ENCODE measurements around the gene SLC6A6.

Gene SLC6A6

DNA sequence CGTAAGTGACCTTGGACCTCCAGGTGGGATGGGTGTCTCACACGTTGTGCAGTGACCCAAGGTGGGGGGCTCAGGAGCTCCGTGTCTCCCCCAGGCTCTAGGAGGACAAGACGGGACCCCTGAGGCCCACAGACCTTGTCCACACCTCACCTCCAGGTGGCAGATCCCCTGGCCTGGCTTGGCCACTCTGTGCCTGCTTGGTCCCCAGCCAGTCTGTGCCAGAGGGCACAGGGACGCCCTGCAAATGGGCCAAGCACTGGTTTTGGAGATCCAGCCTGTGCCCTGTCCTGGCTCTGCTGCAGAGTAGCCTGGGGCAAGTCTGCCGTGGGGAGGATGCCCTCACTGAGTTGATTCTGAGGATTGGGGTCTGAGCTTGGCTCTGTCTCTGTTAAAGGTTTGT, 14.0 kb downstream of the SLC6A6 start:
- Mint-ChIP-seq H3K4me1 (peaks cover 48% of the 10 kb centered on the region), H3K4me3 (no peak overlapping the region), H3K27me3 (ENCODE audit: low read depth, poor library complexity) (no peaks in the 10 kb centered on the region), H3K27ac (peak overlapping the region; percentile 69), H3K36me3 (ENCODE audit: low read depth) (peaks cover 37% of the 10 kb centered on the region), H3K9me3 (no peaks in the 10 kb centered on the region)
- TF ChIP-seq, protein P1, sequence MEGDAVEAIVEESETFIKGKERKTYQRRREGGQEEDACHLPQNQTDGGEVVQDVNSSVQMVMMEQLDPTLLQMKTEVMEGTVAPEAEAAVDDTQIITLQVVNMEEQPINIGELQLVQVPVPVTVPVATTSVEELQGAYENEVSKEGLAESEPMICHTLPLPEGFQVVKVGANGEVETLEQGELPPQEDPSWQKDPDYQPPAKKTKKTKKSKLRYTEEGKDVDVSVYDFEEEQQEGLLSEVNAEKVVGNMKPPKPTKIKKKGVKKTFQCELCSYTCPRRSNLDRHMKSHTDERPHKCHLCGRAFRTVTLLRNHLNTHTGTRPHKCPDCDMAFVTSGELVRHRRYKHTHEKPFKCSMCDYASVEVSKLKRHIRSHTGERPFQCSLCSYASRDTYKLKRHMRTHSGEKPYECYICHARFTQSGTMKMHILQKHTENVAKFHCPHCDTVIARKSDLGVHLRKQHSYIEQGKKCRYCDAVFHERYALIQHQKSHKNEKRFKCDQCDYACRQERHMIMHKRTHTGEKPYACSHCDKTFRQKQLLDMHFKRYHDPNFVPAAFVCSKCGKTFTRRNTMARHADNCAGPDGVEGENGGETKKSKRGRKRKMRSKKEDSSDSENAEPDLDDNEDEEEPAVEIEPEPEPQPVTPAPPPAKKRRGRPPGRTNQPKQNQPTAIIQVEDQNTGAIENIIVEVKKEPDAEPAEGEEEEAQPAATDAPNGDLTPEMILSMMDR (IDR thresholded peaks at IDR 0.05): no peak
- DNase-seq: no peak

DNA sequence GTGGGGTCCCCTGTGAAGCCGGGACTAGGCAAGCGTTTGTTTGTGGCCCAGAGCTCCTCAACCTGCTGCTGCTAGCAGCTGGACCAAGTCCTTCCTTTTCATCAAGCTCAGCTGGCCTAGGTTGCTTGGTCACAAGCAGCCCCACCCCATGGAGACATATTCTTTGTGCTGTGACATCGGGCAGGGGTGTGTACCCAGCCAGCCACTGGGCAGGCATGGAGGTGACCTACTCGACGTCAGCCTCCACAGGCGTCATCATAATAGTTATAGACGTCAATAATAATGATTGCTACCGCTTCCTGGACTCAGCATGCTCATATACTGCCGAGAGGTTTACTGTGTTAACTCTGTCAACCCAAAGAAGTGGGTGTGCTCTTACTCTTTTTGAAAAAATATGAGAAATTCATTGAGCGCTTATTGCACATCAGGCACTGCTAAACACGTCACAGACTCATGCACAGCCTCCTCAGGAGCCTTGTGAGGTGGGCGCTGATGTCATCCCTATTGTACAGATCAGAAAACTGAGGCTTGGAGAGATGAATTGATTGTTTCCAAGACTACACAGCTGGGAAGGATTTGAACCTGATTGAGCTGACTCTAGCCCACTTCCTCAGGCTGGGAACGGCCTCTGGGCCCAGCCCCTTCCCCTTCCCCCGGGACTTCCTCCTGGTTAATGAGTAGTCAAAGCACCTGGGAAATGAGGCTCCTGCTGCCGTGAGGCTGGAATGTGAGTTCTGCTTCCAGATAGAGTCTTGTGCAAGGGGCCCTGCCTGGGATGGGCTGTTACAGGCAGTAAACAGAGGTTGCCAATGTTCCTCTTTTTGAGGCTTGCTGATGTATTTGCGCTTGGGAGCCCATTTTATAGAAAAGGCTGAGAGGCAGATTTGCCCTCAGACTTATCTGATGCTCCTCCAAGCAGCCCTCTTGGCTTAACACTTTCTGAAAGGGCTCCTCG, 16.2 kb downstream of the SLC6A6 start:
- TF ChIP-seq, protein P1 (IDR thresholded peaks at IDR 0.05): no peak
- Mint-ChIP-seq H3K27me3 (ENCODE audit: low read depth, poor library complexity) (no peaks in the 10 kb centered on the region), H3K36me3 (ENCODE audit: low read depth) (peaks cover 40% of the 10 kb centered on the region), H3K27ac (peak overlapping the region; percentile 48), H3K9me3 (no peaks in the 10 kb centered on the region), H3K4me3 (no peak overlapping the region), H3K4me1 (peaks cover 47% of the 10 kb centered on the region)
- DNase-seq: no peak

DNA sequence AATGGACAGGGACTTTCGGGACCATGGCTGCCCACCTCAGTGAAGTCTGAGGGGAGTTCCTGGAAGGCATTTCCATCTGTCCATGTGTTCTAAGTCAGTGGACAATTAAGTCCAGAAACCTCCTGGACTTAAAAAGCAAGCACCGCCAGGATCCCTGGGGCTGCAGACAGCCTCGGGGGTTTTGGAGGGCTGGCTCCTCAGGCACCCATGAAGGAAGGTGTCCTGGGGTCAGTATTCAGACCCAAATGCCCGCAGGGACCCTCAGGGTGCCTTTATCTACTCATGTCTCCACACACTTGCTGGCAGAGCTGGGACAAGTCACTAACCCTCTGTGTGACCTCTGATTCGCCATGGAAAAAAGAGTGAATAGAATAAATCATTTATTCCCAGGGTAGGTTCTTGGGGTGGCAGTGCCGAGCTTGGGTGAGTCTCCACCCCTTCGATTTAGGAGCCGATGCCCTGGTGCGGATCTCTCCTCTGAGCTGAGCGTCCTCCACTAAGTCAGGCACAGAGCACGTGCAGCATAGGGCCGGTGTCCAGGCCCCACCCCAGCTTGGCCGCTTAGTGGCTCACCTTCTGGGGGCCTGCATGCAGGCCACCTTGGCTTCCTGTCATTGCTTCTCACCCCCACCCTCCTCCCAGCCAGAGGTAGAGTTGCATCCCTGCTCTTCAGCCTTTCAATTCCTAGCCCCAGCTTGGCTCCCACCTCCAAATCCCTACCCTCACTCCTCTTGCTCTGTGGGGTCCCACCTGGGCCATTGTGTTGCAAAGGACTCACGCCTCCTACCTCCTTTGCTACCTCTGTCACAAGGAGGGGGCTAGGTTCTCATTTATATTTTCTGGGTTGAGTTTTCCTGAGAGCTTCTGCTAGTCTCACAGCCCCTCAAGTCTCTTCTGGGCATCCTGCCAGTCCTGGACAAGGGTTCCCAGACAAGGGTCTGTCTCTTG, 19.9 kb downstream of the SLC6A6 start:
- H3K36me3 Mint-ChIP-seq (ENCODE audit: low read depth): peaks cover 21% of the 10 kb centered on the region
- H3K27ac Mint-ChIP-seq: peak overlapping the region; percentile 91
- H3K9me3 Mint-ChIP-seq: no peaks in the 10 kb centered on the region
- no peak overlapping the region for H3K4me3 Mint-ChIP-seq
- peaks cover 5% of the 10 kb centered on the region for H3K27me3 Mint-ChIP-seq (ENCODE audit: low read depth, poor library complexity)
- TF ChIP-seq, protein P1 (IDR thresholded peaks at IDR 0.05): no peak
- H3K4me1 Mint-ChIP-seq: peaks cover 57% of the 10 kb centered on the region
- DNase-seq: no peak

DNA sequence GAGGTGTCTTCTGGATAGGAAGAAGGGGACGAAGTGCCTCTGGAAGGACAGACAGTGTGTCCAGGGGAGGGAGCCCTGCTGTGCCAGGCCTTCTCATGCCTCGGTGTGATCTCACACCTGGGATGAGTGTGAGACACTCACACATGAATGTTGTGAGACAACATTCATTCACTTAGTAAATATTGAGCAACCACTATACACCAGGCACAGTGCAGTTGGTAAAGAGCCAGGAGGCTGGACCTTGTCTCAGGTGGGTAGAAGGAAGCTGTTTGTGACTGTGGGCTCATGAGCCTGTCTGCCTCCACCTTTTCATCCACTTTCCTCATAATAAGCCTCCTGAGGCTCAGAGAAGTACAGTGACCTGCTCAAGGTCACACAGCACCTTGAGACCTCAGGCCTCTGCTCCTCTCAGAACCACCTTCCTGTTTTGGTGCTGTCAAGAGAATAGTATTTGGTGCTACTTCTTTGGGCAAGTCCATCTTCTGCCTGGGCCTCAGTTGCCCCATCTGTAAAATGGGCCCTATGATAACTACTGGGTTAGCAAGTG, 20.9 kb downstream of the SLC6A6 start:
- H3K27ac Mint-ChIP-seq: peak overlapping the region; percentile 33
- H3K9me3 Mint-ChIP-seq: no peaks in the 10 kb centered on the region
- H3K27me3 Mint-ChIP-seq (ENCODE audit: low read depth, poor library complexity): peaks cover 5% of the 10 kb centered on the region
- TF ChIP-seq, protein P1 (IDR thresholded peaks at IDR 0.05): no peak
- peaks cover 57% of the 10 kb centered on the region for H3K4me1 Mint-ChIP-seq
- H3K4me3 Mint-ChIP-seq: no peak overlapping the region
- peaks cover 14% of the 10 kb centered on the region for H3K36me3 Mint-ChIP-seq (ENCODE audit: low read depth)
- no peak for DNase-seq

DNA sequence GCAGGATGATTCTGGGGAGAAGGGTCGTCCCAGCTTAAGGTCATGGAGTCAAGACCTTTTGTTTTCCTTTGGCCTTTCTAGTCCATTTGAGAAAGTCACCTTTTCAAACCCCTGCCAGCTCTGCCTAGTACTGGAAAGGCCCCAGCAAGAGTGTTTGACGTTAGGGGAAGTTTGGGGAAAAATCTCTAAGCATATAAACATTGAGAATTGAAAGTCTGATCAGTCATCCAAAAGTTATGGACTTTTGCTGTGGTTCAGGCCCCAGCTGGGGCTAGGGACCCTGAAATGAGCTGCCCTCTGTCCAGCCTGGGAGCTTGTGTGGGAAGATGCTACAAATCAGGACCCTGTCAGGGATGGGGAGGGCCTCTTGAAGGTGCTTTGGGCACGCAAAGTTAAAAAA, 21.6 kb downstream of the SLC6A6 start:
- peak overlapping the region; percentile 47 for H3K4me3 Mint-ChIP-seq
- peaks cover 50% of the 10 kb centered on the region for H3K4me1 Mint-ChIP-seq
- H3K9me3 Mint-ChIP-seq: no peaks in the 10 kb centered on the region
- peak overlapping the region; percentile 33 for H3K27ac Mint-ChIP-seq
- H3K36me3 Mint-ChIP-seq (ENCODE audit: low read depth): peaks cover 7% of the 10 kb centered on the region
- TF ChIP-seq, protein P1 (IDR thresholded peaks at IDR 0.05): no peak
- DNase-seq: no peak
- H3K27me3 Mint-ChIP-seq (ENCODE audit: low read depth, poor library complexity): peaks cover 5% of the 10 kb centered on the region
